Measurements from ENCODE around the gene DSCAM. TPM values are rescaled to one million over a fixed set of nuclear protein-coding genes. Genes with fewer than 3 reads are reported as not detected.
"Not testable (repeated sequence)": the region's sequence is repeated elsewhere in the genome, so short reads cannot be mapped to it uniquely, and the experiment has no call there.

DSCAM gene
- total and polyA plus RNA-seq, 4 donors, result 0.02 to 0.25 (median 0.09) TPM

DNA sequence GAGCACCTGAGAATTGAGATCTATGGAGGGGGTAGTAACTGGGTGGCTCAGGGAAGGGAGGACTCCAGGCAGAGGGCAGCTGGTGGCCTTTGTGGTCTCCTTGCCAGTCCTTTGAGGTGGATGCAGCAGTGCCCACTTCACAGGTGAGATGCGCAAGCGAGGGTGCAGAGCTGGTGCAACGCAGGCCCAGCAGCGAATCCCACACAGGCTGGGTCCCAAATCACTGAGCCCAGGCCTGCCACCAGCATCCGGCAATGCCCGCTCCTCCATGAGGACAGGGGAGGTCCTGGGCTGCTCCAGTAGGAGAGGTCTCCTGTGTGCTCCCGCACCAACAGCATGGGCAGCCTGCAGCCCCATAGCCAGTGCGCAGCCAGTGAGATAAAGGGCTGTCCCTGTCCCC, 661.8 kb downstream of the DSCAM start:
- H3K27ac ChIP-seq (ENCODE audit: low read depth in 1 of 2, low read length in 1 of 2), result no peak overlapping the region
- no peaks in the 10 kb centered on the region for H3K36me3 ChIP-seq (ENCODE audit: control insufficient read depth in 4 of 4, insufficient read depth in 4 of 4, low read length in 4 of 4)
- peaks cover 0 to 7% (median 0%) of the 10 kb centered on the region in 4 donors for H3K9me3 ChIP-seq (ENCODE audit: control insufficient read depth in 4 of 4, insufficient read depth in 3 of 4, low read length in 3 of 4)
- H3K9ac ChIP-seq (ENCODE audit: insufficient read depth in 1 of 2, low read length in 2 of 2), result no peak overlapping the region
- WGBS, 2 donors, result 91 to 99% methylated on average over 8 of the region's 8 CpGs
- ATAC-seq (ENCODE audit: insufficient read depth, low FRiP score), result no peak
- DNase-seq, result no peak
- no peaks in the 10 kb centered on the region for H3K27me3 ChIP-seq (ENCODE audit: control insufficient read depth in 3 of 3, insufficient read depth in 3 of 3, low read length in 2 of 3)
- H3K4me1 ChIP-seq (ENCODE audit: control insufficient read depth in 5 of 5, insufficient read depth in 5 of 5, low read length in 5 of 5), result peaks cover 0 to 16% (median 8%) of the 10 kb centered on the region in 5 donors
- no peak overlapping the region for H3K4me3 ChIP-seq
- TF ChIP-seq, protein P1, sequence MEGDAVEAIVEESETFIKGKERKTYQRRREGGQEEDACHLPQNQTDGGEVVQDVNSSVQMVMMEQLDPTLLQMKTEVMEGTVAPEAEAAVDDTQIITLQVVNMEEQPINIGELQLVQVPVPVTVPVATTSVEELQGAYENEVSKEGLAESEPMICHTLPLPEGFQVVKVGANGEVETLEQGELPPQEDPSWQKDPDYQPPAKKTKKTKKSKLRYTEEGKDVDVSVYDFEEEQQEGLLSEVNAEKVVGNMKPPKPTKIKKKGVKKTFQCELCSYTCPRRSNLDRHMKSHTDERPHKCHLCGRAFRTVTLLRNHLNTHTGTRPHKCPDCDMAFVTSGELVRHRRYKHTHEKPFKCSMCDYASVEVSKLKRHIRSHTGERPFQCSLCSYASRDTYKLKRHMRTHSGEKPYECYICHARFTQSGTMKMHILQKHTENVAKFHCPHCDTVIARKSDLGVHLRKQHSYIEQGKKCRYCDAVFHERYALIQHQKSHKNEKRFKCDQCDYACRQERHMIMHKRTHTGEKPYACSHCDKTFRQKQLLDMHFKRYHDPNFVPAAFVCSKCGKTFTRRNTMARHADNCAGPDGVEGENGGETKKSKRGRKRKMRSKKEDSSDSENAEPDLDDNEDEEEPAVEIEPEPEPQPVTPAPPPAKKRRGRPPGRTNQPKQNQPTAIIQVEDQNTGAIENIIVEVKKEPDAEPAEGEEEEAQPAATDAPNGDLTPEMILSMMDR (IDR thresholded peaks at IDR 0.05; ENCODE audit: control extremely low read depth, extremely low read depth), result no peak

DNA sequence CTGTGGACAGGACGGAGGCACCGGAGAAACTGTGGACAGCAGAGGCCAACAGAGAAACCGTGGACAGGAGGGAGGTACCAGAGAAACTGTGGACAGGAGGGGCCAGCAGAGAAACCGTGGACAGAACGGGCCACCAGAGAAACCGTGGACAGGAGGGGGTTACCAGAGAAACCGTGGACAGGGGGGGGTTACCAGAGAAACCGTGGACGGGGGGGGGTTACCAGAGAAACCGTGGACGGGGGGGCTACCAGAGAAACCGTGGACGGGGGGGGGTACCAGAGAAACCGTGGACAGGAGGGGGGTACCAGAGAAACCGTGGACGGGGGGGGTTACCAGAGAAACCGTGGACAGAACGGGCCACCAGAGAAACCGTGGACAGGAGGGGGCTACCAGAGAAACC, 664.5 kb downstream of the DSCAM start:
- WGBS, 2 donors, result 92 to 93% methylated on average over 14 to 19 of the region's 19 CpGs
- not testable (repeated sequence) for DNase-seq
- H3K9me3 ChIP-seq (ENCODE audit: control insufficient read depth in 4 of 4, insufficient read depth in 3 of 4, low read length in 3 of 4), result peaks cover 0 to 10% (median 0%) of the 10 kb centered on the region in 4 donors

GRCh38 chr21:40179166-40179565, 667.8 kb downstream of the DSCAM start:
- no peak for ATAC-seq (ENCODE audit: insufficient read depth, low FRiP score)
- 63 to 65% methylated on average over 5 of the region's 5 CpGs for WGBS, 2 donors
- H3K27me3 ChIP-seq (ENCODE audit: control insufficient read depth in 3 of 3, insufficient read depth in 3 of 3, low read length in 2 of 3), result peaks cover 0 to 3% (median 0%) of the 10 kb centered on the region in 3 donors
- H3K27ac ChIP-seq (ENCODE audit: low read depth in 1 of 2, low read length in 1 of 2), result no peak overlapping the region
- H3K9me3 ChIP-seq (ENCODE audit: control insufficient read depth in 4 of 4, insufficient read depth in 3 of 4, low read length in 3 of 4), result peaks cover 0 to 10% (median 0%) of the 10 kb centered on the region in 4 donors
- no peaks in the 10 kb centered on the region for H3K36me3 ChIP-seq (ENCODE audit: control insufficient read depth in 4 of 4, insufficient read depth in 4 of 4, low read length in 4 of 4)
- DNase-seq, result peak; percentile 26 to 80 (median 52)
- no peak overlapping the region for H3K9ac ChIP-seq (ENCODE audit: insufficient read depth in 1 of 2, low read length in 2 of 2)
- TF ChIP-seq, protein P1 (IDR thresholded peaks at IDR 0.05; ENCODE audit: control extremely low read depth, extremely low read depth), result no peak
- no peaks in the 10 kb centered on the region for H3K4me1 ChIP-seq (ENCODE audit: control insufficient read depth in 5 of 5, insufficient read depth in 5 of 5, low read length in 5 of 5)
- no peak overlapping the region for H3K4me3 ChIP-seq

More for the DNA sequence above, 664.5 kb downstream of the DSCAM start:
- not testable (repeated sequence) for H3K27ac ChIP-seq (ENCODE audit: low read depth in 1 of 2, low read length in 1 of 2); H3K27me3 ChIP-seq (ENCODE audit: control insufficient read depth in 3 of 3, insufficient read depth in 3 of 3, low read length in 2 of 3); H3K36me3 ChIP-seq (ENCODE audit: control insufficient read depth in 4 of 4, insufficient read depth in 4 of 4, low read length in 4 of 4); ATAC-seq (ENCODE audit: insufficient read depth, low FRiP score); H3K9ac ChIP-seq (ENCODE audit: insufficient read depth in 1 of 2, low read length in 2 of 2); H3K4me3 ChIP-seq
- H3K4me1 ChIP-seq (ENCODE audit: control insufficient read depth in 5 of 5, insufficient read depth in 5 of 5, low read length in 5 of 5), result peaks cover 0 to 16% (median 8%) of the 10 kb centered on the region in 5 donors

GRCh38 chr21:40178726-40179125, 668.2 kb downstream of the DSCAM start:
- no peaks in the 10 kb centered on the region for H3K4me1 ChIP-seq (ENCODE audit: control insufficient read depth in 5 of 5, insufficient read depth in 5 of 5, low read length in 5 of 5)
- 91 to 94% methylated on average over 19 of the region's 19 CpGs for WGBS, 2 donors
- DNase-seq (no peak), ATAC-seq (ENCODE audit: insufficient read depth, low FRiP score) (no peak)
- no peaks in the 10 kb centered on the region for H3K36me3 ChIP-seq (ENCODE audit: control insufficient read depth in 4 of 4, insufficient read depth in 4 of 4, low read length in 4 of 4)
- no peak overlapping the region for H3K4me3 ChIP-seq
- no peak overlapping the region for H3K27ac ChIP-seq (ENCODE audit: low read depth in 1 of 2, low read length in 1 of 2)
- H3K9me3 ChIP-seq (ENCODE audit: control insufficient read depth in 4 of 4, insufficient read depth in 3 of 4, low read length in 3 of 4), result peaks cover 0 to 10% (median 0%) of the 10 kb centered on the region in 4 donors
- H3K27me3 ChIP-seq (ENCODE audit: control insufficient read depth in 3 of 3, insufficient read depth in 3 of 3, low read length in 2 of 3), result peaks cover 0 to 3% (median 0%) of the 10 kb centered on the region in 3 donors
- no peak overlapping the region for H3K9ac ChIP-seq (ENCODE audit: insufficient read depth in 1 of 2, low read length in 2 of 2)
- TF ChIP-seq, protein P1 (IDR thresholded peaks at IDR 0.05; ENCODE audit: control extremely low read depth, extremely low read depth), result no peak

Measured in lung (tissue), 12 donors.